Measurements from ENCODE around the gene UBE2G1.
A peak's percentile ranks its signal among the peaks of the same experiment; 100 is the strongest.
"Not testable (repeated sequence)": the region's sequence is repeated elsewhere in the genome, so short reads cannot be mapped to it uniquely, and the experiment has no call there.

The UBE2G1 gene

GRCh38 chr17:4267402-4267801 lies 99.1 kb downstream of the UBE2G1 start:
- Mint-ChIP-seq H3K27ac (ENCODE audit: low read depth) (peak overlapping the region; percentile 49), H3K4me3 (no peak overlapping the region), H3K27me3 (no peaks in the 10 kb centered on the region), H3K36me3 (ENCODE audit: insufficient read depth) (peaks cover 19% of the 10 kb centered on the region), H3K4me1 (peaks cover 18% of the 10 kb centered on the region), H3K9me3 (no peaks in the 10 kb centered on the region)
- ATAC-seq (replicated peaks; ENCODE audit: extremely low read depth, poor library complexity, severe bottlenecking) (no peak), DNase-seq (ENCODE audit: low spot score in 2 of 2) (no peak)

- ATAC-seq (replicated peaks; ENCODE audit: extremely low read depth, poor library complexity, severe bottlenecking) (no peak), DNase-seq (ENCODE audit: low spot score in 2 of 2) (no peak)
- peaks cover 19% of the 10 kb centered on the region for H3K36me3 Mint-ChIP-seq (ENCODE audit: insufficient read depth)
- no peak overlapping the region for H3K27ac Mint-ChIP-seq (ENCODE audit: low read depth)
- H3K9me3 Mint-ChIP-seq = no peaks in the 10 kb centered on the region
- no peaks in the 10 kb centered on the region for H3K27me3 Mint-ChIP-seq
- no peak overlapping the region for H3K4me3 Mint-ChIP-seq
- peaks cover 25% of the 10 kb centered on the region for H3K4me1 Mint-ChIP-seq
Observed at GRCh38 chr17:4266550-4266949, 99.9 kb downstream of the UBE2G1 start.

- DNase-seq (ENCODE audit: low spot score in 2 of 2) (peak; percentile 97), ATAC-seq (replicated peaks; ENCODE audit: extremely low read depth, poor library complexity, severe bottlenecking) (peak; percentile 98)
- H3K36me3 Mint-ChIP-seq (ENCODE audit: insufficient read depth) = peaks cover 14% of the 10 kb centered on the region
- peak within 1 kb of the TSS; percentile 95 for H3K27ac Mint-ChIP-seq (ENCODE audit: low read depth)
- H3K4me1 Mint-ChIP-seq = peaks cover 35% of the 10 kb centered on the region
- no peaks in the 10 kb centered on the region for H3K9me3 Mint-ChIP-seq
- peak within 1 kb of the TSS; percentile 87 for H3K4me3 Mint-ChIP-seq
- H3K27me3 Mint-ChIP-seq = no peaks in the 10 kb centered on the region
Observed at GRCh38 chr17:4263282-4264215, 102.9 kb downstream of the UBE2G1 start, which contains the start of gene ANKFY1. ANKFY1 (minus strand) TSS chr17:4263979; CDS start chr17:4263941, 38 bp downstream.

DNA sequence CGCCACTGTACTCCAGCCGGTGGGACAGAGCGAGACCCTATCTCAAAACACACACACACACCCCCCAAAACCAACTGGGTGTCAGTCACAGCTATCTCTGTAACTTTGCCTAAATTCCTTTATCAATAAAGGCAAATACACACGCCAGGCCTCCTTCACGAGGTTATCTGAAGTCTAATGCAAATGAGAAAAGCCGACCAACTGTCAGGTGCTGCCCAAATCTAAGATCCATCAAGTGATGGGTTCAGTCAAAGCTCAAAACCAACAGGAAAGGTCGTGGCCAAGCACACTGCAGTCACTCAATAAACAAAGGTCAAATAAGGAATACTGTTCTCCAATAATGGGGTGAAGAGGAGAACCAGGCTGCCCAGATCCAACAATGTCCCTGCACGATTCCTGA lies 103.8 kb downstream of the UBE2G1 start:
- H3K4me1 Mint-ChIP-seq = peaks cover 39% of the 10 kb centered on the region
- H3K36me3 Mint-ChIP-seq (ENCODE audit: insufficient read depth) = peaks cover 14% of the 10 kb centered on the region
- DNase-seq (ENCODE audit: low spot score in 2 of 2) (no peak), ATAC-seq (replicated peaks; ENCODE audit: extremely low read depth, poor library complexity, severe bottlenecking) (no peak)
- H3K27ac Mint-ChIP-seq (ENCODE audit: low read depth) = peak overlapping the region; percentile 95
- no peaks in the 10 kb centered on the region for H3K27me3 Mint-ChIP-seq
- H3K4me3 Mint-ChIP-seq = peak overlapping the region; percentile 87
- H3K9me3 Mint-ChIP-seq = no peaks in the 10 kb centered on the region

GRCh38 chr17:4261452-4261851 lies 105.0 kb downstream of the UBE2G1 start:
- no peak overlapping the region for H3K4me3 Mint-ChIP-seq

DNA sequence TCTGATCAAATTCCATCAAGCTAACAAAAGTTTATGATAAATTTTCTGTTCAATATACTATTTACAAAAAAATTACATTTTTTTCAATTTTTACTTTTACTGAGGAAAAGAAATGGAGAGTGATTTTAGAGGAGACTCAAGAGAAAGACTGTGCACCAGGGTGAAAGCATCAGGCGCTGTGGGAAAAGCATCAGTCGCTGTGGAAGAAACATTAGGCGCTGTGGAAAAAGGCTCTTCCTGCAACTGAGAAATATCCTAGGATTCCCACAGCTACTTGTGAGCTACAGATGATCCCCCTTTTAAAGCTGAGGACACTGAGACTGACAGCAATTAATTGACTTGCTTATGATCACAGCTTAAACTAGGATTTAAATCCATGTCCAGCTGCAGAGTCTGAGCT lies 107.6 kb downstream of the UBE2G1 start:
- ATAC-seq (replicated peaks; ENCODE audit: extremely low read depth, poor library complexity, severe bottlenecking) (no peak), DNase-seq (ENCODE audit: low spot score in 2 of 2) (no peak)
- Mint-ChIP-seq H3K4me3 (no peak overlapping the region), H3K4me1 (peaks cover 56% of the 10 kb centered on the region), H3K36me3 (ENCODE audit: insufficient read depth) (peaks cover 9% of the 10 kb centered on the region), H3K27ac (ENCODE audit: low read depth) (no peak overlapping the region), H3K9me3 (no peaks in the 10 kb centered on the region), H3K27me3 (no peaks in the 10 kb centered on the region)

More at GRCh38 chr17:4261452-4261851, 105.0 kb downstream of the UBE2G1 start:
- no peak for DNase-seq (ENCODE audit: low spot score in 2 of 2)
- ATAC-seq (replicated peaks; ENCODE audit: extremely low read depth, poor library complexity, severe bottlenecking) = no peak
- Mint-ChIP-seq H3K9me3 (no peaks in the 10 kb centered on the region), H3K27me3 (no peaks in the 10 kb centered on the region), H3K27ac (ENCODE audit: low read depth) (no peak overlapping the region), H3K36me3 (ENCODE audit: insufficient read depth) (peaks cover 11% of the 10 kb centered on the region), H3K4me1 (peaks cover 52% of the 10 kb centered on the region)

DNA sequence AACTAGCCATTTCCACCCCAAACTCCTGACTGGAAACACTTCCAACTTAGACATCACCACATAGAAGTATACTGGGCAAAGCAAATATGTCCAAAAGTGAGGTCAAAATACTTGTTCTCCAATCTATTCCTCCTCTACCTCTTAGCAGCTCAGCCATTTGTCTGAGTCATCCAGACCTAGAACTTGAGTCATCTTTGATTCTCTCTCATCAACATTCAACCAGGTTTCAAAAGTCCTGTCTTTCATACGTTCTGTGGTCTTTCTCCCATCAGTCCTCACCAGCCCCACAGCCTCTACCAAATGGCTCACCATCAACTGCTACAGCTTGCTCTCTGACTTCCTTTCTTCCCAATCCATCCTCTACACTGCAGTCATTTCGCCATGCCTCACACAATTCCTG lies 109.5 kb downstream of the UBE2G1 start:
- H3K27me3 Mint-ChIP-seq = no peaks in the 10 kb centered on the region
- peaks cover 3% of the 10 kb centered on the region for H3K36me3 Mint-ChIP-seq (ENCODE audit: insufficient read depth)
- peaks cover 54% of the 10 kb centered on the region for H3K4me1 Mint-ChIP-seq
- DNase-seq (ENCODE audit: low spot score in 2 of 2) (no peak), ATAC-seq (replicated peaks; ENCODE audit: extremely low read depth, poor library complexity, severe bottlenecking) (no peak)
- H3K4me3 Mint-ChIP-seq = no peak overlapping the region
- peak overlapping the region; percentile 14 for H3K27ac Mint-ChIP-seq (ENCODE audit: low read depth)
- H3K9me3 Mint-ChIP-seq = no peaks in the 10 kb centered on the region

DNA sequence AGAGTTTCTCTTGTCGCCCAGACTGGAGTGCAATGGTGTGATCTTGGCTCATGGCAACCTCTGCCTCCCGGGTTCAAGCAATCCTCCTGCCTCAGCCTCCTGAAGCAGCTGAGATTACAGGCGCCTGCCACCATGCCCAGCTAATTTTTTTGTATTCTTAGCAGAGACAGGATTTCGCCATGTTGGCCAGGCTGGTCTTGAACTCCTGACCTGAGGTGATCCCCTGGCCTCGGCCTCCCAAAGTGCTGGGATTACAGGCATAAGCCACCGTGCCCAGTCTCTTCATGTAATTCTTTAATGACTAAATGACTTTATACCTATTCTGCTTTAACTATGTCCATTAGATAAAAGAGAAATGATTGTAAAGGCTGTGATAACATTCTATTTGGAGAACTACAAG lies 111.2 kb downstream of the UBE2G1 start:
- H3K36me3 Mint-ChIP-seq (ENCODE audit: insufficient read depth); DNase-seq (ENCODE audit: low spot score in 2 of 2); H3K27ac Mint-ChIP-seq (ENCODE audit: low read depth); H3K27me3 Mint-ChIP-seq; H3K4me3 Mint-ChIP-seq; H3K9me3 Mint-ChIP-seq; ATAC-seq (replicated peaks; ENCODE audit: extremely low read depth, poor library complexity, severe bottlenecking): not testable (repeated sequence)
- H3K4me1 Mint-ChIP-seq = peaks cover 54% of the 10 kb centered on the region

- DNase-seq (ENCODE audit: low spot score in 2 of 2) = no peak
- no peak overlapping the region for H3K4me3 Mint-ChIP-seq
Observed at GRCh38 chr17:4250887-4251286, 115.6 kb downstream of the UBE2G1 start.

GRCh38 chr17:4249452-4250029 lies 116.9 kb downstream of the UBE2G1 start:
- peaks cover 44% of the 10 kb centered on the region for H3K4me1 Mint-ChIP-seq
- no peaks in the 10 kb centered on the region for H3K27me3 Mint-ChIP-seq
- no peak overlapping the region for H3K4me3 Mint-ChIP-seq
- ATAC-seq (replicated peaks; ENCODE audit: extremely low read depth, poor library complexity, severe bottlenecking) (no peak), DNase-seq (ENCODE audit: low spot score in 2 of 2) (no peak)
- no peaks in the 10 kb centered on the region for H3K9me3 Mint-ChIP-seq
- H3K27ac Mint-ChIP-seq (ENCODE audit: low read depth) = peak overlapping the region; percentile 1
- peaks cover 4% of the 10 kb centered on the region for H3K36me3 Mint-ChIP-seq (ENCODE audit: insufficient read depth)

More at GRCh38 chr17:4250887-4251286, 115.6 kb downstream of the UBE2G1 start:
- H3K36me3 Mint-ChIP-seq (ENCODE audit: insufficient read depth) = peaks cover 5% of the 10 kb centered on the region
- H3K4me1 Mint-ChIP-seq = peaks cover 42% of the 10 kb centered on the region
- no peak overlapping the region for H3K27ac Mint-ChIP-seq (ENCODE audit: low read depth)
- ATAC-seq (replicated peaks; ENCODE audit: extremely low read depth, poor library complexity, severe bottlenecking) = no peak
- H3K9me3 Mint-ChIP-seq = no peaks in the 10 kb centered on the region
- H3K27me3 Mint-ChIP-seq = no peaks in the 10 kb centered on the region

- H3K36me3 Mint-ChIP-seq (ENCODE audit: insufficient read depth) = peaks cover 4% of the 10 kb centered on the region
- no peak overlapping the region for H3K4me3 Mint-ChIP-seq
- H3K4me1 Mint-ChIP-seq = peaks cover 45% of the 10 kb centered on the region
- no peak overlapping the region for H3K27ac Mint-ChIP-seq (ENCODE audit: low read depth)
- ATAC-seq (replicated peaks; ENCODE audit: extremely low read depth, poor library complexity, severe bottlenecking) (no peak), DNase-seq (ENCODE audit: low spot score in 2 of 2) (no peak)
- H3K27me3 Mint-ChIP-seq = no peaks in the 10 kb centered on the region
- no peaks in the 10 kb centered on the region for H3K9me3 Mint-ChIP-seq
Observed at GRCh38 chr17:4248504-4249277, 117.8 kb downstream of the UBE2G1 start.

- peaks cover 39% of the 10 kb centered on the region for H3K4me1 Mint-ChIP-seq
- no peak for DNase-seq (ENCODE audit: low spot score in 2 of 2)
- H3K4me3 Mint-ChIP-seq = no peak overlapping the region
- no peaks in the 10 kb centered on the region for H3K9me3 Mint-ChIP-seq
- no peaks in the 10 kb centered on the region for H3K27me3 Mint-ChIP-seq
- no peak overlapping the region for H3K27ac Mint-ChIP-seq (ENCODE audit: low read depth)
- peaks cover 4% of the 10 kb centered on the region for H3K36me3 Mint-ChIP-seq (ENCODE audit: insufficient read depth)
- ATAC-seq (replicated peaks; ENCODE audit: extremely low read depth, poor library complexity, severe bottlenecking) = no peak
Observed at GRCh38 chr17:4247971-4248388, 118.5 kb downstream of the UBE2G1 start.

Data from central memory CD8-positive, alpha-beta T cell (primary cell).